Heart right ventricle (tissue), 16 donors: Measurements from ENCODE around the gene IMPA2. TPM values are rescaled to one million over a fixed set of nuclear protein-coding genes. Genes with fewer than 3 reads are reported as not detected.

Source experiments
- ATAC-seq, 8 donors: fragments of 200-7000 bp; cut with Tn5 transposase; one replicate each; pipeline ENCODE4 v1.9.1; 2020; ENCODE audit warnings: mild to moderate bottlenecking in 8 of 8, moderate library complexity in 8 of 8, moderate number of reproducible peaks in 1 of 8
- DNase-seq, 2 donors: peaks; one replicate each; pipeline ENCODE4 v3.0.0-alpha.2; 2020
- H3K27ac ChIP-seq, 10 donors: fragments of 200-600 bp; sonication (generic) in 2 of 10; one replicate each; pipeline versions ENCODE4 v1.5.0 to v1.8.0; 2020 to 2022; ENCODE audit warnings: mild to moderate bottlenecking in 3 of 10
- H3K27me3 ChIP-seq, 7 donors: fragments of 200-600 bp; one replicate each; pipeline ENCODE4 v1.8.0; 2021 to 2022; ENCODE audit warnings: mild to moderate bottlenecking in 2 of 7
- H3K36me3 ChIP-seq, 9 donors: fragments of 200-600 bp; sonication (generic) in 1 of 9; one replicate each; pipeline versions ENCODE4 v1.5.0 to v1.8.0; 2020 to 2022; ENCODE audit warnings: mild to moderate bottlenecking in 2 of 9
- H3K4me1 ChIP-seq, 9 donors: fragments of 200-600 bp; sonication (generic) in 1 of 9; one replicate each; pipeline versions ENCODE4 v1.5.0 to v1.8.0; 2020 to 2022; ENCODE audit warnings: mild to moderate bottlenecking in 4 of 9
- H3K4me3 ChIP-seq, 10 donors: fragments of 200-600 bp; sonication (generic) in 2 of 10; one replicate each; pipeline versions ENCODE4 v1.5.0 to v1.8.0; 2020 to 2022; ENCODE audit warnings: mild to moderate bottlenecking in 7 of 10, moderate library complexity in 2 of 10
- H3K9me3 ChIP-seq, 11 donors: fragments of 200-600 bp in 10 of 11; sonication (generic) in 2 of 11; one replicate each; pipeline versions ENCODE4 v1.5.0 to v1.8.0; 2013 to 2022; ENCODE audit warnings: mild to moderate bottlenecking in 2 of 11, control low read depth in 1 of 11, moderate library complexity in 1 of 11
- CTCF ChIP-seq, 9 donors: fragments of 200-600 bp; sonication (generic) in 2 of 9; IDR thresholded peaks; one replicate each; pipeline versions ENCODE4 v1.5.0 to v1.8.0; 2021 to 2022; ENCODE audit warnings: antibody characterized with exemption in 9 of 9, mild to moderate bottlenecking in 5 of 9, moderate library complexity in 1 of 9
- WGBS, 2 donors: extraction: QIAGEN DNeasy Blood & Tissue Kit; methylation state at CpG; one replicate each; pipeline ENCODE4 v1.1.7; 2013; ENCODE audit warnings: inconsistent platforms in 1 of 2; 5-methylcytosine and 5-hydroxymethylcytosine counted together
- intact Hi-C, 10 donors: fragments of 100-400 bp; cut with DNase I; formaldehyde crosslinking; loops; one replicate each; pipeline versions ENCODE4 v1.11.1 to v1.14.2; 2022
- polyA plus RNA-seq, 2 donors: library from polyadenylated mRNA; stranded (reverse); fragments of 200-250 nt; gene quantifications; one replicate each; pipeline ENCODE4 v1.2.3, GENCODE V29; 2013
- total RNA-seq, 10 donors: library from RNA; stranded (reverse); fragmentation: NEBNext Ultra II Directional in 3 of 10; extraction: Animal tissue kit (Norgen Biotek cat#: 25700) in 3 of 10; gene quantifications; one replicate each; pipeline versions ENCODE4 v1.2.1 to v1.2.4, GENCODE V29; 2021 to 2023
- donor health status: Arrhythmogenic right ventricular cardiomyopathy.
- donor health status: ischemic (EF 13 %, LVEDD 7.1; RV severe dilation, severe dysfunction).
- donor health status: healthy with polysubstance abuse.
- donor health status: DM: no; HTN: yes; CAD: no.
- donor health status: DM: no; HTN: no; CAD: no.
- donor health status: ischemic (EF 25% LVEDD 6.9; RV normal size, moderate dysfunction).
- donor health status: ischemic (EF 25% LVEDD 5.7; RV mildly dilated, moderate dysfunction).
- donor health status: healthy.
- donor health status: DM: yes; HTN: yes; CAD: no.
- donor health status: Ischemic cardiomyopathy.
- donor health status: ischemic (EF 35%, LVEDD 5.7; RV mildly dilated, moderate dysfunction).
- donor health status: nonischemic (EF 11% LVEDD 7.7; RV severe dilation, severe dysfunction).
- donor health status: DM: yes; HTN: yes; CAD: no.
- donor health status: PGD.
- donor health status: ischemic (EF 29% LVEDD 5.4; RV normal size, mild dysfunction).
- donor health status: nonischemic (EF 23%, LVEDD 6.1; RV moderate dilation, normal function).

IMPA2 gene
- total and polyA plus RNA-seq, 12 donors, result 17.6 to 79.6 (median 32.2) TPM

GRCh38 chr18:12059334-12060181, 78.3 kb downstream of the IMPA2 start:
- WGBS, 2 donors, result 86 to 90% methylated on average over 16 of the region's 16 CpGs
- intact Hi-C loops, result no loop called here

GRCh38 chr18:12060182-12060870, 79.0 kb downstream of the IMPA2 start:
- H3K4me3 ChIP-seq, result no peak overlapping the region
- 79 to 87% methylated on average over 20 of the region's 20 CpGs for WGBS, 2 donors
- H3K27ac ChIP-seq, result no peak overlapping the region
- intact Hi-C loops, result no loop called here
- peak in 1 of 8 donors; percentile 18 for ATAC-seq
- peaks cover 0 to 4% (median 0%) of the 10 kb centered on the region in 9 donors for H3K4me1 ChIP-seq
- TF ChIP-seq CTCF (IDR thresholded peaks at IDR 0.05), result no peak
- H3K36me3 ChIP-seq, result no peaks in the 10 kb centered on the region
- no peak for DNase-seq
- H3K9me3 ChIP-seq, result no peaks in the 10 kb centered on the region
- no peaks in the 10 kb centered on the region for H3K27me3 ChIP-seq

More at GRCh38 chr18:12059334-12060181, 78.3 kb downstream of the IMPA2 start:
- Histone ChIP-seq H3K27me3 (no peaks in the 10 kb centered on the region), H3K4me3 (no peak overlapping the region), H3K27ac (no peak overlapping the region), H3K9me3 (no peaks in the 10 kb centered on the region), H3K36me3 (no peaks in the 10 kb centered on the region), H3K4me1 (peaks cover 0 to 4% (median 0%) of the 10 kb centered on the region in 9 donors)
- ATAC-seq (peak in 1 of 8 donors; percentile 39), DNase-seq (no peak)
- TF ChIP-seq CTCF (IDR thresholded peaks at IDR 0.05), result no peak

DNA sequence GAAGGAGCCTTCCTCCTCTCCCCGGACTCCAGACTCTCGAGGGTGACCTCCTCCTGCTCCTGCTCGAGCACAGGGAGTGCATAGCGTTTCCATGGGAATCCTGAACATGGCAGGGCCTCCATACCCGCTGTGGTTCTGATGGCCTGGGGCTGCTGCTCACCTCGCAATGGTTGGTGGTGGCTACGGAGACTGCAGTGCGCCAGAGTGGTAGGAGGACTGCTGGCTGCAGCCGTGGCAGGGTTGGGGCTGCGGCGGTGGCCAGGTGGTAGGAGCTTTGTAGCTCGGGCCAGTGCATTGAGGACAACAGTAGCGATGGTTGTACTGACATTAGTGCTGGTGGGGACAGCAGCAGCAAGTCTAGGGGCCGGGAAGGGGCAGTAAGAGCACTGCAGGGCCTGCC, 80.4 kb downstream of the IMPA2 start:
- TF ChIP-seq CTCF (IDR thresholded peaks at IDR 0.05), result no peak
- H3K4me1 ChIP-seq, result no peaks in the 10 kb centered on the region
- no peaks in the 10 kb centered on the region for H3K27me3 ChIP-seq
- DNase-seq (no peak), ATAC-seq (no peak)
- WGBS, 2 donors, result 80 to 86% methylated on average over 14 of the region's 14 CpGs
- no peak overlapping the region for H3K27ac ChIP-seq
- intact Hi-C loops, result no loop called here
- H3K4me3 ChIP-seq, result no peak overlapping the region
- H3K9me3 ChIP-seq, result no peaks in the 10 kb centered on the region
- no peaks in the 10 kb centered on the region for H3K36me3 ChIP-seq

DNA sequence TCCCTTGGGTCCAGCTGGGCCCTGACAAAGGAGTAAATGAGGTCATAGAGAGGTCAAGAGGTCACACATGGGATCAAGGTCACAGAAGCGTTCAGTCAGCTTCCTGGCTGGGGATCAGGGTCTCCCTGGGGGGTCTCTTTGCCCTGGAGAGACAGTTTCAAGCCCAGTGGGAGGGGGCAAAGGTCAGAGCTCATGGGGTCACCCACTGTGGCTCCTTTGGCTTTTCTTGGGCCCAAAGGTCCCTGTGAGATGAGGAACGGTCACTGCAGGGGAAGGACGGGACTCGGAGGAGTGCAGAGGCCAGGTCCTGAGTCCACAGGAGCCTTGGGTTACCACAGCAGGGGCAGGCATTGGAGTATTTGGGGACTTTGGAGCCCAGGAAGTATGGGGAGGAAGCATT, 81.7 kb downstream of the IMPA2 start:
- no peaks in the 10 kb centered on the region for H3K9me3 ChIP-seq
- no peak for ATAC-seq
- WGBS, 2 donors, result 59 to 76% methylated on average over 4 of the region's 4 CpGs
- TF ChIP-seq CTCF (IDR thresholded peaks at IDR 0.05), result no peak
- no peak overlapping the region for H3K4me3 ChIP-seq
- H3K27ac ChIP-seq, result no peak overlapping the region
- no peaks in the 10 kb centered on the region for H3K36me3 ChIP-seq
- intact Hi-C loops, result no loop called here
- no peak for DNase-seq
- H3K4me1 ChIP-seq, result no peaks in the 10 kb centered on the region
- no peaks in the 10 kb centered on the region for H3K27me3 ChIP-seq
